Cardiac muscle cell (in vitro differentiated cells and primary cell): ENCODE data around the gene IPO9. TPM values are rescaled to one million over a fixed set of nuclear protein-coding genes. Genes with fewer than 3 reads are reported as not detected.

Source experiments
- DNase-seq, 2 donors: peaks; one replicate each; pipeline versions ENCODE4 v3.0.0 to v3.0.0-alpha.2; 2010 to 2017; ENCODE audit warnings: low read depth in 1 of 2, low spot score in 1 of 2
- H3K27ac ChIP-seq: fragments of 200-600 bp; sonication (generic); 2 replicates; pipeline ENCODE4 v1.5.1; 2016
- H3K27me3 ChIP-seq: fragments of 200-600 bp; sonication (generic); 2 replicates; pipeline ENCODE4 v1.6.0; 2016; ENCODE audit warnings: control low read depth
- H3K36me3 ChIP-seq: fragments of 200-600 bp; sonication (generic); 2 replicates; pipeline ENCODE4 v1.5.1; 2016; ENCODE audit warnings: control low read depth
- H3K4me1 ChIP-seq: fragments of 200-600 bp; sonication (generic); 2 replicates; pipeline ENCODE4 v1.8.1; 2017; ENCODE audit warnings: low read depth, mild to moderate bottlenecking, mixed run types
- H3K4me3 ChIP-seq: fragments of 200-600 bp; sonication (generic); 2 replicates; pipeline ENCODE4 v1.5.1; 2016; ENCODE audit warnings: mild to moderate bottlenecking
- H3K9me3 ChIP-seq: fragments of 200-600 bp; sonication (generic); 2 replicates; pipeline ENCODE4 v1.5.1; 2017; ENCODE audit warnings: low read depth, mild to moderate bottlenecking, control low read depth
- polyA plus RNA-seq: library from polyadenylated mRNA; unstranded; fragments of >200 nt; fragmentation: Nextera tagmentation; extraction: Ambion mirVana; gene quantifications from 2 replicates; pipeline ENCODE4 v1.2.1, GENCODE V29; 2016
- total RNA-seq: library from RNA; depleted of rRNA; stranded (reverse); fragments of >200 nt; gene quantifications from 2 replicates; pipeline ENCODE4 v1.2.3, GENCODE V29; 2016
- TF ChIP-seq, protein P1 (sequence below): IDR thresholded peaks from 2 replicates; pipeline ENCODE4 v1.5.1; 2012; ENCODE audit warnings: low read depth, mild to moderate bottlenecking, low read length

The IPO9 gene
- total and polyA plus RNA-seq, 2 experiments from 2014 or later, result 36.9 to 61.7 TPM

GRCh38 chr1:201912832-201913231 is 83.9 kb downstream of the IPO9 start:
- no peak overlapping the region for H3K4me3 ChIP-seq
- no peaks in the 10 kb centered on the region for H3K27me3 ChIP-seq
- no peaks in the 10 kb centered on the region for H3K9me3 ChIP-seq
- H3K4me1 ChIP-seq, result peaks cover 49% of the 10 kb centered on the region
- TF ChIP-seq, protein P1, sequence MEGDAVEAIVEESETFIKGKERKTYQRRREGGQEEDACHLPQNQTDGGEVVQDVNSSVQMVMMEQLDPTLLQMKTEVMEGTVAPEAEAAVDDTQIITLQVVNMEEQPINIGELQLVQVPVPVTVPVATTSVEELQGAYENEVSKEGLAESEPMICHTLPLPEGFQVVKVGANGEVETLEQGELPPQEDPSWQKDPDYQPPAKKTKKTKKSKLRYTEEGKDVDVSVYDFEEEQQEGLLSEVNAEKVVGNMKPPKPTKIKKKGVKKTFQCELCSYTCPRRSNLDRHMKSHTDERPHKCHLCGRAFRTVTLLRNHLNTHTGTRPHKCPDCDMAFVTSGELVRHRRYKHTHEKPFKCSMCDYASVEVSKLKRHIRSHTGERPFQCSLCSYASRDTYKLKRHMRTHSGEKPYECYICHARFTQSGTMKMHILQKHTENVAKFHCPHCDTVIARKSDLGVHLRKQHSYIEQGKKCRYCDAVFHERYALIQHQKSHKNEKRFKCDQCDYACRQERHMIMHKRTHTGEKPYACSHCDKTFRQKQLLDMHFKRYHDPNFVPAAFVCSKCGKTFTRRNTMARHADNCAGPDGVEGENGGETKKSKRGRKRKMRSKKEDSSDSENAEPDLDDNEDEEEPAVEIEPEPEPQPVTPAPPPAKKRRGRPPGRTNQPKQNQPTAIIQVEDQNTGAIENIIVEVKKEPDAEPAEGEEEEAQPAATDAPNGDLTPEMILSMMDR, result no peak
- peak in 1 of 2 donors; percentile 63 for DNase-seq
- H3K36me3 ChIP-seq, result no peaks in the 10 kb centered on the region
- H3K27ac ChIP-seq, result peak overlapping the region; percentile 14

- peaks cover 31% of the 10 kb centered on the region for H3K4me1 ChIP-seq
- no peak overlapping the region for H3K4me3 ChIP-seq
- no peaks in the 10 kb centered on the region for H3K36me3 ChIP-seq
- H3K9me3 ChIP-seq, result no peaks in the 10 kb centered on the region
- H3K27ac ChIP-seq, result no peak overlapping the region
- peak in 1 of 2 donors; percentile 72 for DNase-seq
- TF ChIP-seq, protein P1, result no peak
- H3K27me3 ChIP-seq, result no peaks in the 10 kb centered on the region
These were observed 85.7 kb downstream of the IPO9 start for GRCh38 chr1:201914456-201915235.

GRCh38 chr1:201916649-201917249 is 87.8 kb downstream of the IPO9 start:
- peak; percentile 45 to 91 for DNase-seq
- H3K4me1 ChIP-seq, result peaks cover 28% of the 10 kb centered on the region

GRCh38 chr1:201917362-201918033 is 88.5 kb downstream of the IPO9 start:
- no peaks in the 10 kb centered on the region for H3K27me3 ChIP-seq
- no peak overlapping the region for H3K4me3 ChIP-seq
- no peaks in the 10 kb centered on the region for H3K36me3 ChIP-seq
- TF ChIP-seq, protein P1, result no peak
- DNase-seq, result peak in 1 of 2 donors; percentile 95
- H3K9me3 ChIP-seq, result no peaks in the 10 kb centered on the region
- peaks cover 28% of the 10 kb centered on the region for H3K4me1 ChIP-seq
- H3K27ac ChIP-seq, result peak overlapping the region; percentile 72

More at GRCh38 chr1:201916649-201917249, 87.8 kb downstream of the IPO9 start:
- Histone ChIP-seq H3K9me3 (no peaks in the 10 kb centered on the region), H3K27me3 (no peaks in the 10 kb centered on the region), H3K27ac (peak overlapping the region; percentile 72), H3K36me3 (no peaks in the 10 kb centered on the region), H3K4me3 (no peak overlapping the region)
- TF ChIP-seq, protein P1, result no peak

- no peak for DNase-seq
These were observed 89.4 kb downstream of the IPO9 start for GRCh38 chr1:201918343-201918742.

More at GRCh38 chr1:201918343-201918742, 89.4 kb downstream of the IPO9 start:
- Histone ChIP-seq H3K36me3 (no peaks in the 10 kb centered on the region), H3K4me1 (peaks cover 28% of the 10 kb centered on the region), H3K27me3 (no peaks in the 10 kb centered on the region), H3K4me3 (no peak overlapping the region), H3K9me3 (no peaks in the 10 kb centered on the region), H3K27ac (no peak overlapping the region)
- TF ChIP-seq, protein P1, result no peak
